Left ventricle myocardium inferior (tissue), 1 donor: Measurements from ENCODE around the gene VSIG10L. TPM values are rescaled to one million over a fixed set of nuclear protein-coding genes. Genes with fewer than 3 reads are reported as not detected.
A peak's percentile ranks its signal among the peaks of the same experiment; 100 is the strongest.

Experiments
- DNase-seq: peaks from one replicate; pipeline ENCODE4 v3.0.0-alpha.2; 2020
- H3K27ac ChIP-seq: fragments of 200-600 bp; replicated peaks from 2 replicates; pipeline ENCODE4 v1.8.0; 2021
- H3K27me3 ChIP-seq: fragments of 200-600 bp; 2 replicates; pipeline ENCODE4 v1.8.0; 2021; ENCODE audit warnings: low read depth
- H3K36me3 ChIP-seq: fragments of 200-600 bp; 2 replicates; pipeline ENCODE4 v1.8.0; 2021
- H3K4me1 ChIP-seq: fragments of 200-600 bp; 2 replicates; pipeline ENCODE4 v1.8.0; 2021
- H3K4me3 ChIP-seq: fragments of 200-600 bp; 2 replicates; pipeline ENCODE4 v1.8.0; 2021; ENCODE audit warnings: mild to moderate bottlenecking, moderate library complexity
- H3K9me3 ChIP-seq: fragments of 200-600 bp; replicated peaks from 2 replicates; pipeline ENCODE4 v1.8.0; 2021
- CTCF ChIP-seq: fragments of 200-600 bp; IDR thresholded peaks from 2 replicates; pipeline ENCODE4 v1.8.0; 2021; ENCODE audit warnings: antibody characterized with exemption, mild to moderate bottlenecking, borderline replicate concordance
- intact Hi-C: fragments of 100-400 bp; cut with micrococcal nuclease; formaldehyde crosslinking; loops from one replicate; pipeline ENCODE4 v1.11.0; 2022
- total RNA-seq: library from RNA; stranded (reverse); fragmentation: NEBNext Ultra II Directional; extraction: Animal tissue kit (Norgen Biotek cat#: 25700); gene quantifications from one replicate; pipeline ENCODE4 v1.2.1, GENCODE V29; 2021
- donor health status: DM: no; HTN: yes; CAD: no; lungs with severe emphysema.

The VSIG10L gene
- total RNA-seq, 1 donor from 2014 or later: 0.66 TPM

GRCh38 chr19:51345076-51345620, 3.2 kb upstream of the VSIG10L start:
- intact Hi-C loops: no loop called here
- Histone ChIP-seq H3K36me3 (peaks cover 47% of the 10 kb centered on the region), H3K27me3 (no peaks in the 10 kb centered on the region), H3K4me1 (peaks cover 6% of the 10 kb centered on the region), H3K9me3 (no peaks in the 10 kb centered on the region), H3K27ac (no peak overlapping the region), H3K4me3 (no peak overlapping the region)
- DNase-seq: no peak
- TF ChIP-seq CTCF: no peak

- H3K9me3 ChIP-seq: no peaks in the 10 kb centered on the region
- TF ChIP-seq CTCF: no peak
- H3K4me3 ChIP-seq: no peak overlapping the region
- DNase-seq: no peak
- H3K27me3 ChIP-seq: no peaks in the 10 kb centered on the region
- no peak overlapping the region for H3K27ac ChIP-seq
- peaks cover 28% of the 10 kb centered on the region for H3K36me3 ChIP-seq
- intact Hi-C loops: no loop called here
- peaks cover 20% of the 10 kb centered on the region for H3K4me1 ChIP-seq
Observed at GRCh38 chr19:51342631-51343569, 961 bp upstream of the VSIG10L start.

GRCh38 chr19:51341066-51341465, 873 bp downstream of the VSIG10L start:
- intact Hi-C loops: no loop called here
- no peak overlapping the region for H3K27ac ChIP-seq
- peaks cover 9% of the 10 kb centered on the region for H3K36me3 ChIP-seq
- TF ChIP-seq CTCF: no peak
- H3K27me3 ChIP-seq: no peaks in the 10 kb centered on the region
- no peak for DNase-seq
- H3K9me3 ChIP-seq: no peaks in the 10 kb centered on the region
- peaks cover 20% of the 10 kb centered on the region for H3K4me1 ChIP-seq
- no peak overlapping the region for H3K4me3 ChIP-seq

- H3K4me3 ChIP-seq: peak overlapping the region; percentile 78
- peak; percentile 98 for DNase-seq
- H3K27me3 ChIP-seq: no peaks in the 10 kb centered on the region
- TF ChIP-seq CTCF: peak; percentile 48
- no peaks in the 10 kb centered on the region for H3K9me3 ChIP-seq
- H3K4me1 ChIP-seq: peaks cover 20% of the 10 kb centered on the region
- intact Hi-C loops: no loop called here
- peak overlapping the region; percentile 73 for H3K27ac ChIP-seq
- H3K36me3 ChIP-seq: peaks cover 5% of the 10 kb centered on the region
Observed at GRCh38 chr19:51339687-51340656, 2.0 kb downstream of the VSIG10L start.

DNA sequence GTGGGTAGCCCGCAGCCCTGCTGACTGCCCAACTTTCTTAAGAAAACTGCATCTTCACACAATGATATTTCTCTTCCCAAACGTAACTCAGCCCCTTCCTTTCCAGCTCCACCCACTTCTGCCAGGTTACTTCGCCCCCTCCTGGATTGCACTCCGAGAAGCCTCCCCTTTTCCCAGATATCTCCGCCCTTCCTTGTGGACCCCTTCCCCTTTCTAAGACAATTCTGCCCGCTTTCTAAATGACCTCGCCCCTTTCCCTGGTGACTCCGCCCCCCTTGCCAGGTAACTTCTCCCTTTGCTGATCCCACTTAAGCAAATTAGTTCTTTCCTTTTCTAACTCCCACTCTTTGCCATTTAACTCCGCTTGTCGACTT, 2.6 kb downstream of the VSIG10L start:
- Histone ChIP-seq H3K36me3 (no peaks in the 10 kb centered on the region), H3K27ac (peak overlapping the region; percentile 42), H3K4me1 (peaks cover 20% of the 10 kb centered on the region), H3K27me3 (no peaks in the 10 kb centered on the region), H3K4me3 (peak overlapping the region; percentile 78), H3K9me3 (no peaks in the 10 kb centered on the region)
- DNase-seq: no peak
- intact Hi-C loops: no loop called here
- TF ChIP-seq CTCF: no peak
